GM04504 (cell line): ENCODE data around the gene CLPTM1.
"Not testable (repeated sequence)": the region's sequence is repeated elsewhere in the genome, so short reads cannot be mapped to it uniquely, and the experiment has no call there.

Source experiments
- DNase-seq: peaks from one replicate; pipeline ENCODE4 v3.0.0-alpha.2; 2012; ENCODE audit warnings: low read depth

Gene CLPTM1

GRCh38 chr19:44942067-44942571 lies 13.1 kb upstream of the CLPTM1 start, which contains the start of gene APOC4:
Gene APOC4, plus strand, starts transcription at chr19:44942237. Its CDS starts 41 bp downstream, at chr19:44942278.
- no peak for DNase-seq

GRCh38 chr19:44943801-44944249 lies 11.4 kb upstream of the CLPTM1 start:
- DNase-seq: peak; percentile 27

GRCh38 chr19:44947041-44947581 lies 8.1 kb upstream of the CLPTM1 start:
- no peak for DNase-seq

- no peak for DNase-seq
These were observed 6.9 kb upstream of the CLPTM1 start for GRCh38 chr19:44948237-44948636.

- DNase-seq: no peak
These were observed 6.3 kb upstream of the CLPTM1 start for GRCh38 chr19:44948763-44949374.

- DNase-seq: no peak
These were observed 5.6 kb upstream of the CLPTM1 start for GRCh38 chr19:44949550-44949949.

- DNase-seq: peak; percentile 58
These were observed 3.7 kb upstream of the CLPTM1 start for GRCh38 chr19:44951179-44952159.

GRCh38 chr19:44954278-44954648 lies 917 bp upstream of the CLPTM1 start:
- DNase-seq: no peak

- DNase-seq: no peak
These were observed 592 bp downstream of the CLPTM1 start for GRCh38 chr19:44955505-44956439.

- no peak for DNase-seq
These were observed 2.3 kb downstream of the CLPTM1 start for GRCh38 chr19:44957526-44957925.

GRCh38 chr19:44958090-44958489 lies 2.9 kb downstream of the CLPTM1 start:
- no peak for DNase-seq

- DNase-seq: no peak
These were observed 4.5 kb downstream of the CLPTM1 start for GRCh38 chr19:44959691-44960090.

- no peak for DNase-seq
These were observed 5.9 kb downstream of the CLPTM1 start for GRCh38 chr19:44960906-44961728.

GRCh38 chr19:44961821-44962220 lies 6.6 kb downstream of the CLPTM1 start:
- DNase-seq: no peak

- DNase-seq: no peak
These were observed 12.9 kb downstream of the CLPTM1 start for GRCh38 chr19:44968118-44968517.

- no peak for DNase-seq
These were observed 13.5 kb downstream of the CLPTM1 start for GRCh38 chr19:44968670-44969069.

GRCh38 chr19:44969437-44969836 lies 14.3 kb downstream of the CLPTM1 start:
- DNase-seq: no peak

- DNase-seq: not testable (repeated sequence)
These were observed 16.3 kb downstream of the CLPTM1 start for GRCh38 chr19:44971451-44971850.

GRCh38 chr19:44972802-44973201 lies 17.6 kb downstream of the CLPTM1 start:
- no peak for DNase-seq

GRCh38 chr19:44973982-44974735 lies 19.0 kb downstream of the CLPTM1 start:
- no peak for DNase-seq
